CD8-positive, alpha-beta memory T cell (primary cell): ENCODE results near the gene CRTC1. TPM values are rescaled to one million over a fixed set of nuclear protein-coding genes. Genes with fewer than 3 reads are reported as not detected.

Source experiments
- CTCF ChIA-PET: fragments of 350-600 bp; sonication (Branson Sonifier 250); formaldehyde crosslinking; loops from one replicate; lab custom pipeline; 2021; ENCODE audit warnings: antibody characterized with exemption; lab: Charles Lee
- POLR2A ChIA-PET: fragments of 350-600 bp; sonication (Branson Sonifier 250); formaldehyde crosslinking; loops from one replicate; lab custom pipeline; 2021; ENCODE audit warnings: antibody characterized with exemption; lab: Charles Lee
- DNase-seq, 5 donors: peaks; one replicate each; pipeline versions ENCODE4 v3.0.0 to v3.0.0-alpha.2; 2020 to 2022; ENCODE audit warnings: mixed read lengths in 1 of 5
- H3K27ac ChIP-seq: one replicate; pipeline ENCODE4 v1.7.0; 2013; ENCODE audit warnings: low read depth, mild to moderate bottlenecking, low read length, moderate library complexity
- H3K27me3 ChIP-seq: 2 replicates; pipeline ENCODE4 v1.7.0; 2013; ENCODE audit warnings: low read length, mild to moderate bottlenecking; ENCODE audit not compliant: insufficient read depth, poor library complexity, severe bottlenecking
- H3K36me3 ChIP-seq: 2 replicates; pipeline ENCODE4 v1.7.0; 2013; ENCODE audit warnings: mild to moderate bottlenecking, low read length, moderate library complexity; ENCODE audit not compliant: insufficient read depth
- H3K4me1 ChIP-seq: 2 replicates; pipeline ENCODE4 v1.7.0; 2013; ENCODE audit warnings: mild to moderate bottlenecking, low read length, moderate library complexity; ENCODE audit not compliant: insufficient read depth
- H3K4me3 ChIP-seq: 2 replicates; pipeline ENCODE4 v1.7.0; 2013; ENCODE audit warnings: mild to moderate bottlenecking, low read length
- H3K9me3 ChIP-seq: 2 replicates; pipeline ENCODE4 v1.7.0; 2013; ENCODE audit warnings: mild to moderate bottlenecking, low read length
- H3K27ac Mint-ChIP-seq, 8 donors: one replicate each; pipeline ENCODE4 v1.8.0; 2020 to 2021; ENCODE audit warnings: mixed read lengths in 8 of 8, mild to moderate bottlenecking in 6 of 8, inconsistent platforms in 3 of 8, moderate library complexity in 3 of 8
- H3K27me3 Mint-ChIP-seq, 2 donors: one replicate each; pipeline ENCODE4 v1.8.0; 2020 to 2021; ENCODE audit warnings: mixed read lengths in 2 of 2, mild to moderate bottlenecking in 1 of 2, moderate library complexity in 1 of 2
- H3K36me3 Mint-ChIP-seq, 3 donors: one replicate each; pipeline ENCODE4 v1.8.0; 2020 to 2021; ENCODE audit warnings: mixed read lengths in 3 of 3, inconsistent platforms in 1 of 3, mild to moderate bottlenecking in 1 of 3
- H3K4me1 Mint-ChIP-seq, 3 donors: one replicate each; pipeline ENCODE4 v1.8.0; 2020 to 2021; ENCODE audit warnings: mixed read lengths in 3 of 3, inconsistent platforms in 1 of 3, mild to moderate bottlenecking in 1 of 3
- H3K4me3 Mint-ChIP-seq, 7 donors: one replicate each; pipeline ENCODE4 v1.8.0; 2020 to 2021; ENCODE audit warnings: mixed read lengths in 7 of 7, mild to moderate bottlenecking in 6 of 7, moderate library complexity in 4 of 7, inconsistent platforms in 2 of 7
- H3K9me3 Mint-ChIP-seq, 5 donors: one replicate each; pipeline ENCODE4 v1.8.0; 2020 to 2022; ENCODE audit warnings: mixed read lengths in 5 of 5, mild to moderate bottlenecking in 3 of 5, moderate library complexity in 2 of 5, inconsistent platforms in 1 of 5
- polyA plus RNA-seq: library from polyadenylated mRNA; unstranded; fragments of 300-500 nt; fragmentation: Illumina TruSeq; gene quantifications from one replicate; pipeline ENCODE4 v1.2.3, GENCODE V29; 2021
- total RNA-seq, 2 experiments: library from RNA; stranded (reverse); gene quantifications; one replicate each; pipeline ENCODE4 v1.2.3, GENCODE V29; 2021

CRTC1 gene
- total and polyA plus RNA-seq, 3 experiments from 2014 or later = 1.3 to 7.1 (median 6.7) TPM

DNA sequence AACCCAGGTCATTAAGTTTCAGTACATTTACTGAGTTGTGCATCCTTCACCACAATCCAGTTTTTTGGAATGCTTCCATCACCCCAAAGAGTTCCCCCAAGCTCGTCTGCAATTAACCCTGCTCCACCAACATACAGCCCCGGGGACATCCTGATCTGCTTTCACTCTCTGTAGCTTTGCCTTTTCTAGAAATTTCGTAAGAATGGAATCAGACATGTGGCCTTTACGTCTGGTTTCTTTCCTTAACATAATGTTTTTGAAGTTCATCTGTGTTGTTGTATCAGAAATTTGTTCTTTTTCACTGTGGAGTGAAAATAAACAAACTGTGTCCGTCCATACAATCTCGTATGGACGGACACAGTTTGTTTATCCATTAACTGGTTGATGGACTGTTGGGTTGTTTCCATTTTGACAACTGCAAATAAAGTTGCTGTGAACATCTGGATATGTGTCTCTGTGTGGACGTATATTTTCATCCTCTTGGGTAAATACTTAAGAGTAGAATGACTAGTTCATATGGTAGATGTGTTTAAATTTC, 43.7 kb upstream of the CRTC1 start:
- H3K4me1 ChIP-seq = peaks cover 19% of the 10 kb centered on the region
- peaks cover 0 to under 1% of the 10 kb centered on the region in 2 donors for H3K27me3 Mint-ChIP-seq
- POLR2A ChIA-PET = no interaction called here
- peak overlapping the region in 4 of 8 donors; percentile 22 to 56 (median 46) for H3K27ac Mint-ChIP-seq
- H3K4me3 ChIP-seq = no peak overlapping the region
- no peak for DNase-seq
- H3K4me1 Mint-ChIP-seq = peaks cover 25 to 49% (median 44%) of the 10 kb centered on the region in 3 donors
- CTCF ChIA-PET = interaction anchor here (0.6 kb wide), 1 partner anchor 177 kb away, joined by 4 read pairs; no protein-coding TSS in a partner anchor
- no peaks in the 10 kb centered on the region for H3K27me3 ChIP-seq
- H3K36me3 Mint-ChIP-seq = peaks cover 0 to 4% (median 2%) of the 10 kb centered on the region in 3 donors
- no peak overlapping the region for H3K27ac ChIP-seq
- H3K9me3 ChIP-seq = no peaks in the 10 kb centered on the region
- H3K4me3 Mint-ChIP-seq = peak overlapping the region in 1 of 7 donors; percentile 13
- no peaks in the 10 kb centered on the region for H3K9me3 Mint-ChIP-seq
- no peaks in the 10 kb centered on the region for H3K36me3 ChIP-seq

DNA sequence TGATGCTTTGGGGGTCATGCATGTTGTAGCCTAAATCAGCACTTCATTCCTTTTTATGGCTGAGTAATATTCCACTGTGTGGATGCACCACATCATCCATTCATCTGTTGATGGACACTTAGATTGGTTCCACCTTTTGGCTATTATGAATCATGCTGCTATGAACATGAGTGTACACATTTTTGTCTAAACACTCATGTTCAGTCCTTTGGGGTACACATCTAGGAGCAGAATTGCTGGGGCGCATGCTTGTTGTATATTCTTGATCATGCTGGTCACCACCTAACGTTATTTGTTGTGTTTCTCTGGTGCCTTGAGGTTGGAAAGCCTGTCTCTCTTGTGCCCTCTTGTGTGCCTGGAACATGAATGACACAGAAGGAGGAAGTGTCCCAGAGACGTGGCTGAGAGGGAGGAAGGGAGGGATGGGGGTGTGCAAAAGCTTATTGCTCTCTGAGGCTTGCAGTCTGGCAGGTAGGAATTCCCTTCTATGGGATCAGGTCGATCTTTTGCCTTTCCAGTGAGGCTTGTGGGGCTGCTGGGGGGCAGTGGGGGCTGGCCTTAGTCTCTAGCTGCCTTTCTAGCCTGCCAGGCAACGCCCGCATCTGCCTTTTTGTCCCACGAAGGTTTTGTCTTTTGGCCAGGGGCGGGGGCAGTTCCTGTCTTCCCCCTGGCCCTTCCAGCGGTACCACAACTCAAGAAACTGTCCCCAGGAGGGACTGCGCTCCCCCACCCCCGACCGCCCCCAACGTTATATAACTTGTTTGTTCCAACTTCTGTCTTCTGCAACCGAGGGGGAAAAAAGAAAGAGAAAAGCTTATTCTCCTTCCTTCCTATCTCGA, 39.1 kb upstream of the CRTC1 start:
- CTCF ChIA-PET = no interaction called here
- peaks cover 6 to 25% (median 24%) of the 10 kb centered on the region in 3 donors for H3K4me1 Mint-ChIP-seq

DNA sequence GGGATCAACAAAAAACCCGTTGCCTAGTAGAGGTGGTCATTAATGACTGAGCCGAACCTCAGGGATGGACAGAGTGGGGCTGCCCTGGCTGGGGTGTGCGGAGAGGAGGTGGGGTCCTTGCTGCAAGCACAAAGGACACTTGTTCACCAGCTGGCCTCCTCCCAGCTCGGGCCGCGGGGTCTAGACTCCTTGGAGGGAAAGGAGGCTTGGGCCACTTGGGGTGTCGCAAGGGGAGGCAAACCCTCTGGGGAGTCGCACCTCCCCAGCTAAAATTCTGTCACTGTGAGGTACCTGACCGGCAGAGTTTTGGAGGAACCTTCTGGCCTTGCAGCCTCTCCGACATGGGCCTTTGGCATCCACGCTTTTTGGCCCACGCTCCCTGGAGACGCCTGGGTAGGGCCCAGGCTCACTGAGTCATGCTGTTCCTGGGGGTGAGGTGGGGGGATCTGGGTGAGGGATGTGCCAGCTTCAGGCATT, 38.4 kb upstream of the CRTC1 start:
- H3K4me3 Mint-ChIP-seq = no peak overlapping the region
- Histone ChIP-seq H3K27ac (no peak overlapping the region), H3K36me3 (no peaks in the 10 kb centered on the region), H3K27me3 (no peaks in the 10 kb centered on the region), H3K4me3 (no peak overlapping the region), H3K4me1 (no peaks in the 10 kb centered on the region), H3K9me3 (no peaks in the 10 kb centered on the region)
- peaks cover 0 to 18% (median 6%) of the 10 kb centered on the region in 3 donors for H3K36me3 Mint-ChIP-seq
- no peaks in the 10 kb centered on the region for H3K9me3 Mint-ChIP-seq
- H3K27ac Mint-ChIP-seq = no peak overlapping the region
- H3K27me3 Mint-ChIP-seq = no peaks in the 10 kb centered on the region
- H3K4me1 Mint-ChIP-seq = peaks cover 4 to 19% (median 18%) of the 10 kb centered on the region in 3 donors
- no peak for DNase-seq
- POLR2A ChIA-PET = no interaction called here
- CTCF ChIA-PET = no interaction called here

More for the DNA sequence above, 39.1 kb upstream of the CRTC1 start:
- Histone ChIP-seq H3K4me3 (no peak overlapping the region), H3K9me3 (no peaks in the 10 kb centered on the region), H3K36me3 (no peaks in the 10 kb centered on the region), H3K4me1 (no peaks in the 10 kb centered on the region), H3K27me3 (no peaks in the 10 kb centered on the region), H3K27ac (no peak overlapping the region)
- no peak overlapping the region for H3K4me3 Mint-ChIP-seq
- H3K27ac Mint-ChIP-seq = no peak overlapping the region
- DNase-seq = no peak
- peaks cover 0 to 14% (median 6%) of the 10 kb centered on the region in 3 donors for H3K36me3 Mint-ChIP-seq
- H3K27me3 Mint-ChIP-seq = no peaks in the 10 kb centered on the region
- H3K9me3 Mint-ChIP-seq = no peaks in the 10 kb centered on the region
- POLR2A ChIA-PET = no interaction called here

- ChIA-PET POLR2A (interaction anchor here (0.6 kb wide), 1 partner anchor 36 kb away, joined by 3 read pairs; no protein-coding TSS in a partner anchor), CTCF (interaction anchor here (0.6 kb wide), 1 partner anchor 268 kb away, joined by 3 read pairs; no protein-coding TSS in a partner anchor)
- H3K36me3 Mint-ChIP-seq = peaks cover 0 to 30% (median 6%) of the 10 kb centered on the region in 3 donors
- H3K4me1 Mint-ChIP-seq = peaks cover 4 to 20% (median 17%) of the 10 kb centered on the region in 3 donors
- H3K27ac Mint-ChIP-seq = peak overlapping the region in 1 of 8 donors; percentile 84
- no peaks in the 10 kb centered on the region for H3K9me3 Mint-ChIP-seq
- no peaks in the 10 kb centered on the region for H3K36me3 ChIP-seq
- no peaks in the 10 kb centered on the region for H3K27me3 Mint-ChIP-seq
- H3K4me3 ChIP-seq = no peak overlapping the region
- no peaks in the 10 kb centered on the region for H3K9me3 ChIP-seq
- H3K27me3 ChIP-seq = no peaks in the 10 kb centered on the region
- DNase-seq = no peak
- no peak overlapping the region for H3K27ac ChIP-seq
- H3K4me3 Mint-ChIP-seq = no peak overlapping the region
- H3K4me1 ChIP-seq = no peaks in the 10 kb centered on the region
Observed at GRCh38 chr19:18646535-18647370, 36.7 kb upstream of the CRTC1 start.

DNA sequence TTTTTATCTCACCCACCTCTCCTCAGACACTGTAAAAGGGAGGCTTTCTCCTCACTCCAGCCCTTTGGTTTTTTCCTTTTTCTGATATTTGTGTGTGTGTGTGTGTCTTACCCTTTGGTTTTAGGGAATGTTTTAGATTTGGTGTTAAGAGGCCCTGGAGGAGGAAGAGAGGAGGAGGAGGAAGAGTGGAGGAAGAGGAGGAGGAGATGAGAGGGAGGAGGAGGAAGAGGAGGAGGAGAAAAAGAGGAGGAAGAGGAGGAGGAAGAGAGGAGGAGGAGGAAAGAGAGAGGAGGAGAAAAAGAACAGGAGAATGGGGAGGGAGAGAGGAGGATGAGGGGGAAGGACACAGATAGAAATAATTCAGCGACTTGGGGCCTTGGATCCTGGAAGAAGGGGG, 36.1 kb upstream of the CRTC1 start:
- H3K4me1 ChIP-seq = no peaks in the 10 kb centered on the region
- H3K27ac Mint-ChIP-seq = no peak overlapping the region
- DNase-seq = no peak
- H3K9me3 ChIP-seq = no peaks in the 10 kb centered on the region
- peaks cover 5 to 17% (median 12%) of the 10 kb centered on the region in 3 donors for H3K4me1 Mint-ChIP-seq
- no peak overlapping the region for H3K4me3 ChIP-seq
- ChIA-PET POLR2A (no interaction called here), CTCF (interaction anchor here (0.6 kb wide), 1 partner anchor 268 kb away, joined by 3 read pairs; no protein-coding TSS in a partner anchor)
- H3K4me3 Mint-ChIP-seq = no peak overlapping the region
- no peaks in the 10 kb centered on the region for H3K27me3 ChIP-seq
- H3K9me3 Mint-ChIP-seq = no peaks in the 10 kb centered on the region
- no peaks in the 10 kb centered on the region for H3K36me3 ChIP-seq
- no peak overlapping the region for H3K27ac ChIP-seq
- no peaks in the 10 kb centered on the region for H3K27me3 Mint-ChIP-seq
- H3K36me3 Mint-ChIP-seq = peaks cover 0 to 31% (median 6%) of the 10 kb centered on the region in 3 donors

DNA sequence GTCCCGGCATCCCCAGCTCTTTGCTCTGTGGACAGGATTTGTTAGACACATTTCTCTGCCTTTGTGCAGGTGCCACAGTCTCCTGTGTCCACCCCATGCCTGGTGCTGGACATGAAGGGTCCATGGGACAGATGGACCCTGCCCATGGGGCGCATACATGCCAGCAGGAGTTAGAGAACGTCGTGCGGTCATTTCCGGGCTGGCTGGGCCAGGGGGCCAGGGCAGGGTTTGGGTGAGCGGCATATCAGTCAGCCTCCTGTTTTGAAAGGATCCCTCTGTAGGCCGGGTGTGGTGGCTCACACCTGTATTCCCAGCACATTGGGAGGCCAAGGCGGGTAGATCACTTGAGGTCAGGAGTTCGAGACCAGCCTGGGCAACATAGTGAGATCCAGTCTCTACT, 35.7 kb upstream of the CRTC1 start:
- DNase-seq = no peak
- Histone ChIP-seq H3K27ac (no peak overlapping the region), H3K4me1 (no peaks in the 10 kb centered on the region), H3K27me3 (no peaks in the 10 kb centered on the region), H3K4me3 (no peak overlapping the region), H3K36me3 (no peaks in the 10 kb centered on the region), H3K9me3 (no peaks in the 10 kb centered on the region)
- peaks cover 5 to 17% (median 12%) of the 10 kb centered on the region in 3 donors for H3K4me1 Mint-ChIP-seq
- no peak overlapping the region for H3K4me3 Mint-ChIP-seq
- peaks cover 0 to 31% (median 6%) of the 10 kb centered on the region in 3 donors for H3K36me3 Mint-ChIP-seq
- H3K27me3 Mint-ChIP-seq = no peaks in the 10 kb centered on the region
- H3K27ac Mint-ChIP-seq = peak overlapping the region in 1 of 8 donors; percentile 33
- no peaks in the 10 kb centered on the region for H3K9me3 Mint-ChIP-seq
- POLR2A ChIA-PET = no interaction called here
- CTCF ChIA-PET = interaction anchor here (0.6 kb wide), 1 partner anchor 269 kb away, joined by 3 read pairs; no protein-coding TSS in a partner anchor

- no peaks in the 10 kb centered on the region for H3K9me3 ChIP-seq
- Mint-ChIP-seq H3K27ac (peak overlapping the region in 4 of 8 donors; percentile 42 to 92 (median 69)), H3K4me1 (peaks cover 4 to 14% (median 9%) of the 10 kb centered on the region in 3 donors), H3K9me3 (no peaks in the 10 kb centered on the region), H3K36me3 (peaks cover 0 to 31% (median 3%) of the 10 kb centered on the region in 3 donors), H3K27me3 (no peaks in the 10 kb centered on the region), H3K4me3 (no peak overlapping the region)
- no peaks in the 10 kb centered on the region for H3K4me1 ChIP-seq
- POLR2A ChIA-PET = no interaction called here
- H3K4me3 ChIP-seq = no peak overlapping the region
- H3K36me3 ChIP-seq = no peaks in the 10 kb centered on the region
- no peak for DNase-seq
- no peaks in the 10 kb centered on the region for H3K27me3 ChIP-seq
- no peak overlapping the region for H3K27ac ChIP-seq
- CTCF ChIA-PET = no interaction called here
Observed at GRCh38 chr19:18648973-18649315, 34.5 kb upstream of the CRTC1 start.
